K562 (cell line): Measurements from ENCODE around the gene PHC1.

Experiments used
- CTCF ChIP-seq, 3 experiments: IDR thresholded peaks in 2 of 3; conservative IDR thresholded peaks in 1 of 3; 2 replicates each; pipeline ENCODE4 v1.5.1; 2011 to 2012; ENCODE audit warnings: low read length in 3 of 3, mild to moderate bottlenecking in 3 of 3, control low read depth in 2 of 3, improper control_type of control experiment in 1 of 3, inconsistent platforms in 1 of 3, low read depth in 1 of 3, mixed read lengths in 1 of 3, moderate library complexity in 1 of 3; ENCODE audit not compliant: insufficient read depth in 2 of 3
- ZNF668 ChIP-seq: fragments of 250-450 bp; sonication (Bioruptor Pico); IDR thresholded peaks from 2 replicates; pipeline ENCODE4 v1.8.0; 2022; ENCODE audit warnings: mild to moderate bottlenecking, inconsistent platforms
- ZNF780A ChIP-seq: fragments of 250-450 bp; sonication (Bioruptor Pico); IDR thresholded peaks from 2 replicates; pipeline ENCODE4 v1.5.0; 2021; ENCODE audit warnings: mild to moderate bottlenecking

- TF ChIP-seq CTCF (IDR thresholded peaks at IDR 0.05 in 2 of 3, conservative IDR thresholded peaks at IDR 0.05 in 1 of 3; ENCODE audit: insufficient read depth in 2 of 3, low read depth in 1 of 3, low read length in 3 of 3) (no peak), ZNF780A (CRISPR knock-in tag) (no peak), ZNF668 (CRISPR knock-in tag) (no peak)
Measured at GRCh38 chr12:8956073-8956472, 41.8 kb downstream of the PHC1 start.
